Spinal cord (tissue), 10 donors: ENCODE measurements around the gene LRFN5. TPM values are rescaled to one million over a fixed set of nuclear protein-coding genes. Genes with fewer than 3 reads are reported as not detected.

Experiments
- DNase-seq, 6 donors: peaks; one replicate each; pipeline versions ENCODE4 v3.0.0 to v3.0.0-alpha.2; 2013 to 2015; ENCODE audit warnings: low spot score in 6 of 6, low read depth in 4 of 6
- H3K27ac ChIP-seq: one replicate; pipeline ENCODE4 v1.5.1; 2013; ENCODE audit warnings: low read depth, low read length, control low read depth
- H3K27me3 ChIP-seq: one replicate; pipeline ENCODE4 v1.6.1; 2013; ENCODE audit warnings: low read length; ENCODE audit not compliant: control insufficient read depth, insufficient read depth
- H3K36me3 ChIP-seq: one replicate; pipeline ENCODE4 v1.6.1; 2013; ENCODE audit warnings: low read length; ENCODE audit not compliant: control insufficient read depth, insufficient read depth
- H3K4me1 ChIP-seq: one replicate; pipeline ENCODE4 v1.6.1; 2013; ENCODE audit warnings: low read length; ENCODE audit not compliant: control insufficient read depth, insufficient read depth
- H3K4me3 ChIP-seq: one replicate; pipeline ENCODE4 v1.5.1; 2013; ENCODE audit warnings: low read depth, low read length, control low read depth
- H3K9me3 ChIP-seq: one replicate; pipeline ENCODE4 v1.6.1; 2013; ENCODE audit warnings: low read length; ENCODE audit not compliant: control insufficient read depth, insufficient read depth
- WGBS: methylation state at CpG from one replicate; pipeline ENCODE4 v1.1.5; 2013; ENCODE audit warnings: missing lambda C conversion rate; ENCODE audit not compliant: insufficient coverage; 5-methylcytosine and 5-hydroxymethylcytosine counted together
- polyA plus RNA-seq, 2 donors: library from polyadenylated mRNA; unstranded; fragments of 120-200 nt; gene quantifications; one replicate each; pipeline ENCODE4 v1.2.1, GENCODE V29; 2013; ENCODE audit not compliant: insufficient read length in 2 of 2
- total RNA-seq, 2 donors: library from RNA; depleted of rRNA in 1 of 2; stranded (reverse); fragments of 120-200 nt in 1 of 2; fragments of >200 nt in 1 of 2; gene quantifications; one replicate each; pipeline versions ENCODE4 v1.2.3 to v1.2.4, GENCODE V29; 2013 to 2014
- donor health status: healthy.

Gene LRFN5
- total and polyA plus RNA-seq, 4 donors, result 28.6 to 72.4 (median 30.4) TPM

- H3K4me3 ChIP-seq, result peak overlapping the region; percentile 70
- H3K27ac ChIP-seq, result peak overlapping the region; percentile 92
- peaks cover 29% of the 10 kb centered on the region for H3K27me3 ChIP-seq
- no peaks in the 10 kb centered on the region for H3K36me3 ChIP-seq
- H3K4me1 ChIP-seq, result peaks cover 24% of the 10 kb centered on the region
- no peaks in the 10 kb centered on the region for H3K9me3 ChIP-seq
- peak in 5 of 6 donors; percentile 36 to 87 (median 77) for DNase-seq
- WGBS, result 2% methylated on average over 16 of the region's 23 CpGs
These were observed 960 bp upstream of the LRFN5 start for GRCh38 chr14:41605550-41606281.

- WGBS, result 0% methylated on average over 4 of the region's 7 CpGs
- Histone ChIP-seq H3K4me3 (peak overlapping the region; percentile 70), H3K4me1 (peaks cover 24% of the 10 kb centered on the region), H3K36me3 (no peaks in the 10 kb centered on the region), H3K9me3 (no peaks in the 10 kb centered on the region), H3K27ac (peak overlapping the region; percentile 92), H3K27me3 (peaks cover 29% of the 10 kb centered on the region)
- DNase-seq, result peak in 1 of 6 donors; percentile 73
These were observed 469 bp upstream of the LRFN5 start for GRCh38 chr14:41606282-41606531.

GRCh38 chr14:41607304-41607775 is 664 bp downstream of the LRFN5 start:
- H3K4me1 ChIP-seq, result peaks cover 24% of the 10 kb centered on the region
- peak in 4 of 6 donors; percentile 27 to 89 (median 74) for DNase-seq
- H3K27me3 ChIP-seq, result peaks cover 29% of the 10 kb centered on the region
- H3K36me3 ChIP-seq, result no peaks in the 10 kb centered on the region
- H3K27ac ChIP-seq, result peak overlapping the region; percentile 81
- under 1% methylated on average over 21 of the region's 21 CpGs for WGBS
- H3K9me3 ChIP-seq, result no peaks in the 10 kb centered on the region
- H3K4me3 ChIP-seq, result peak overlapping the region; percentile 81

- DNase-seq, result peak in 4 of 6 donors; percentile 26 to 87 (median 68)
- H3K27ac ChIP-seq, result peak overlapping the region; percentile 81
- 0% methylated on average over 46 of the region's 55 CpGs for WGBS
- H3K4me3 ChIP-seq, result peak overlapping the region; percentile 81
- no peaks in the 10 kb centered on the region for H3K9me3 ChIP-seq
- H3K27me3 ChIP-seq, result peaks cover 29% of the 10 kb centered on the region
- no peaks in the 10 kb centered on the region for H3K36me3 ChIP-seq
- H3K4me1 ChIP-seq, result peaks cover 24% of the 10 kb centered on the region
These were observed 1.4 kb downstream of the LRFN5 start for GRCh38 chr14:41607966-41608663.

- peak in 3 of 6 donors; percentile 52 to 76 (median 61) for DNase-seq
- Histone ChIP-seq H3K4me3 (peak overlapping the region; percentile 81), H3K27me3 (peaks cover 29% of the 10 kb centered on the region), H3K9me3 (no peaks in the 10 kb centered on the region), H3K27ac (peak overlapping the region; percentile 62), H3K4me1 (peaks cover 24% of the 10 kb centered on the region), H3K36me3 (no peaks in the 10 kb centered on the region)
- WGBS, result 0% methylated on average over 2 of the region's 15 CpGs
These were observed 2.2 kb downstream of the LRFN5 start for GRCh38 chr14:41608681-41609390.

GRCh38 chr14:41609704-41610183 is 3.1 kb downstream of the LRFN5 start:
- H3K4me1 ChIP-seq, result peaks cover 23% of the 10 kb centered on the region
- peak in 5 of 6 donors; percentile 63 to 98 (median 74) for DNase-seq
- H3K4me3 ChIP-seq, result peak overlapping the region; percentile 81
- H3K27ac ChIP-seq, result peak overlapping the region; percentile 62
- WGBS, result 0% methylated on average over 22 of the region's 24 CpGs
- no peaks in the 10 kb centered on the region for H3K36me3 ChIP-seq
- H3K27me3 ChIP-seq, result peaks cover 24% of the 10 kb centered on the region
- H3K9me3 ChIP-seq, result no peaks in the 10 kb centered on the region

GRCh38 chr14:41615011-41615595 is 8.4 kb downstream of the LRFN5 start:
- WGBS, result no CpG with 5 or more reads among the region's 2 CpGs
- Histone ChIP-seq H3K27me3 (no peaks in the 10 kb centered on the region), H3K4me1 (no peaks in the 10 kb centered on the region), H3K9me3 (no peaks in the 10 kb centered on the region), H3K36me3 (no peaks in the 10 kb centered on the region), H3K4me3 (no peak overlapping the region), H3K27ac (no peak overlapping the region)
- no peak for DNase-seq

- no peak overlapping the region for H3K27ac ChIP-seq
- no peak for DNase-seq
- H3K36me3 ChIP-seq, result no peaks in the 10 kb centered on the region
- H3K4me1 ChIP-seq, result no peaks in the 10 kb centered on the region
- no peaks in the 10 kb centered on the region for H3K27me3 ChIP-seq
- no peak overlapping the region for H3K4me3 ChIP-seq
- no CpG with 5 or more reads among the region's 1 CpG for WGBS
- H3K9me3 ChIP-seq, result no peaks in the 10 kb centered on the region
These were observed 17.1 kb downstream of the LRFN5 start for GRCh38 chr14:41623736-41624135.

- no peaks in the 10 kb centered on the region for H3K9me3 ChIP-seq
- no peak overlapping the region for H3K27ac ChIP-seq
- no CpG with 5 or more reads among the region's 1 CpG for WGBS
- H3K4me1 ChIP-seq, result no peaks in the 10 kb centered on the region
- DNase-seq, result no peak
- H3K4me3 ChIP-seq, result no peak overlapping the region
- H3K27me3 ChIP-seq, result no peaks in the 10 kb centered on the region
- no peaks in the 10 kb centered on the region for H3K36me3 ChIP-seq
These were observed 23.2 kb downstream of the LRFN5 start for GRCh38 chr14:41629876-41630275.
